WTC11 (cell line): Measurements from ENCODE around the gene BAG3. TPM values are rescaled to one million over a fixed set of nuclear protein-coding genes. Genes with fewer than 3 reads are reported as not detected.

ENCODE experiments used
- ATAC-seq: fragments of 200-7000 bp; cut with Tn5 transposase; 2 replicates; pipeline ENCODE4 v1.10.0; 2021; ENCODE audit warnings: mild to moderate bottlenecking, moderate library complexity
- CTCF ChIA-PET: fragments of 300-600 bp; sonication (Branson Sonifier 250); formaldehyde crosslinking; loops from one replicate; lab custom pipeline; 2021; ENCODE audit warnings: antibody characterized with exemption; lab: Charles Lee
- POLR2A ChIA-PET: fragments of 350-600 bp; sonication (Branson Sonifier 250); formaldehyde crosslinking; loops from one replicate; lab custom pipeline; 2021; ENCODE audit warnings: antibody characterized with exemption; lab: Charles Lee
- DNase-seq: peaks from one replicate; pipeline ENCODE4 v3.0.0; 2021; ENCODE audit warnings: low spot score
- H3K27ac Mint-ChIP-seq: 2 replicates; pipeline ENCODE4 v1.8.0; 2021; ENCODE audit warnings: mixed read lengths
- H3K27me3 Mint-ChIP-seq: 2 replicates; pipeline ENCODE4 v1.8.0; 2021; ENCODE audit warnings: low read depth, mild to moderate bottlenecking, moderate library complexity, mixed read lengths
- H3K36me3 Mint-ChIP-seq: 2 replicates; pipeline ENCODE4 v1.8.0; 2021; ENCODE audit warnings: mixed read lengths
- H3K4me1 Mint-ChIP-seq: 2 replicates; pipeline ENCODE4 v1.8.0; 2022; ENCODE audit warnings: mixed read lengths
- H3K4me3 Mint-ChIP-seq: 2 replicates; pipeline ENCODE4 v1.8.0; 2021; ENCODE audit warnings: mild to moderate bottlenecking, moderate library complexity, mixed read lengths
- H3K9me3 Mint-ChIP-seq: 2 replicates; pipeline ENCODE4 v1.8.0; 2021; ENCODE audit warnings: mixed read lengths
- CREM ChIP-seq: sonication (generic); formaldehyde crosslinking; IDR thresholded peaks from 2 replicates; pipeline ENCODE4 v1.8.1; 2022; ENCODE audit warnings: mild to moderate bottlenecking, missing genetic modification reagents, moderate library complexity
- IRF2 ChIP-seq: sonication (generic); formaldehyde crosslinking; IDR thresholded peaks from 2 replicates; pipeline ENCODE4 v1.8.0; 2022; ENCODE audit warnings: low read depth, missing genetic modification reagents, borderline replicate concordance
- JUN ChIP-seq: sonication (generic); formaldehyde crosslinking; IDR thresholded peaks from 2 replicates; pipeline ENCODE4 v1.8.0; 2023; ENCODE audit warnings: mild to moderate bottlenecking, missing genetic modification reagents
- MAX ChIP-seq: sonication (generic); formaldehyde crosslinking; IDR thresholded peaks from 2 replicates; pipeline ENCODE4 v1.8.0; 2022; ENCODE audit warnings: mild to moderate bottlenecking, missing genetic modification reagents
- MXD4 ChIP-seq: fragments of 250-450 bp; sonication (Bioruptor Pico); IDR thresholded peaks from 2 replicates; pipeline ENCODE4 v1.8.0; 2021; ENCODE audit warnings: mild to moderate bottlenecking, moderate library complexity, borderline replicate concordance
- MYBL2 ChIP-seq: sonication (generic); formaldehyde crosslinking; IDR thresholded peaks from 2 replicates; pipeline ENCODE4 v1.8.1; 2023; ENCODE audit warnings: mild to moderate bottlenecking, moderate library complexity, missing genetic modification reagents
- NR3C1 ChIP-seq: sonication (generic); formaldehyde crosslinking; conservative IDR thresholded peaks from 2 replicates; pipeline ENCODE4 v1.8.1; 2023; ENCODE audit warnings: low read depth, mild to moderate bottlenecking, missing genetic modification reagents
- PRDM15 ChIP-seq: sonication (generic); formaldehyde crosslinking; IDR thresholded peaks from 2 replicates; pipeline ENCODE4 v1.8.0; 2022; ENCODE audit warnings: missing genetic modification reagents
- PRRX2 ChIP-seq: fragments of 250-450 bp; sonication (Bioruptor Pico); IDR thresholded peaks from 2 replicates; pipeline ENCODE4 v1.8.0; 2021; ENCODE audit warnings: mild to moderate bottlenecking
- TCF7 ChIP-seq: sonication (generic); formaldehyde crosslinking; IDR thresholded peaks from 2 replicates; pipeline ENCODE4 v1.8.0; 2022; ENCODE audit warnings: mild to moderate bottlenecking, low read depth, missing genetic modification reagents, moderate library complexity
- ZBTB43 ChIP-seq: sonication (generic); formaldehyde crosslinking; IDR thresholded peaks from 2 replicates; pipeline ENCODE4 v1.8.1; 2023; ENCODE audit warnings: mild to moderate bottlenecking, missing genetic modification reagents
- ZNF138 ChIP-seq: sonication (generic); formaldehyde crosslinking; conservative IDR thresholded peaks from 2 replicates; pipeline ENCODE4 v1.8.1; 2022; ENCODE audit warnings: mild to moderate bottlenecking, moderate library complexity, missing genetic modification reagents
- ZNF232 ChIP-seq: sonication (generic); formaldehyde crosslinking; IDR thresholded peaks from 2 replicates; pipeline ENCODE4 v1.8.0; 2022; ENCODE audit warnings: mild to moderate bottlenecking, missing genetic modification reagents
- ZNF263 ChIP-seq: sonication (generic); formaldehyde crosslinking; IDR thresholded peaks from 2 replicates; pipeline ENCODE4 v1.8.1; 2022; ENCODE audit warnings: low read depth, mild to moderate bottlenecking, moderate library complexity, missing genetic modification reagents
- total RNA-seq: library from RNA; stranded (reverse); gene quantifications from 3 replicates; pipeline ENCODE4 v1.2.3, GENCODE V29; 2021
- TF ChIP-seq, protein P1 (sequence below): sonication (generic); formaldehyde crosslinking; IDR thresholded peaks from 2 replicates; pipeline ENCODE4 v1.8.1; 2023; ENCODE audit warnings: mild to moderate bottlenecking, missing genetic modification reagents, borderline replicate concordance
- TF ChIP-seq, protein P2 (sequence below): sonication (generic); formaldehyde crosslinking; conservative IDR thresholded peaks from 2 replicates; pipeline ENCODE4 v1.8.1; 2023; ENCODE audit warnings: mild to moderate bottlenecking, low read depth, missing genetic modification reagents, moderate library complexity
- TF ChIP-seq, protein P3 (sequence below): sonication (generic); formaldehyde crosslinking; IDR thresholded peaks from 2 replicates; pipeline ENCODE4 v1.8.1; 2023; ENCODE audit warnings: mild to moderate bottlenecking, missing genetic modification reagents

The BAG3 gene
- total RNA-seq, 1 experiment from 2014 or later, result 15.7 TPM

DNA sequence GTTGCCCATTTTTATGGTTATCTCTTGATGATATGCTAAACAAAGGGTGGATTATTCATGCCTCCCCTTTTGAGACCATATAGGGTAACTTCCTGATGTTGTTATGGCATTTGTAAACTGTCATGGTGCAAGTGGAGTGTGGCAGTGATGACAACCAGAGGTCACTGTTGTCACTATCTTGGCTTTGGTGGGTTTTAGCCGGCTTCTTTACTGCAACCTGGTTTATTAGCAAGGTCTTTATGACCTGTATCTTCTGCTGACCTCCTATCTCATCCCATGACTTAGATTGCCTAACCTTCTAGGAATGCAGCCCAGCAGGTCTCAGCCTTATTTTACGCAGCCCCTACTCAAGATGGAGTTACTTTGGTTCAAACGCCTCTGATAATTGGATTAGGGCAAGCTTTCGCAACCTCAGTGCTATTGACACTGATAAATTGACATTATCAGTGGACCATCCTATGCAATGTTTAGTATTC, 36.9 kb downstream of the BAG3 start (continued):
- TF ChIP-seq MAX (CRISPR knock-in tag), result no peak
- TF ChIP-seq ZNF263 (CRISPR knock-in tag), result no peak
- TF ChIP-seq, protein P1, sequence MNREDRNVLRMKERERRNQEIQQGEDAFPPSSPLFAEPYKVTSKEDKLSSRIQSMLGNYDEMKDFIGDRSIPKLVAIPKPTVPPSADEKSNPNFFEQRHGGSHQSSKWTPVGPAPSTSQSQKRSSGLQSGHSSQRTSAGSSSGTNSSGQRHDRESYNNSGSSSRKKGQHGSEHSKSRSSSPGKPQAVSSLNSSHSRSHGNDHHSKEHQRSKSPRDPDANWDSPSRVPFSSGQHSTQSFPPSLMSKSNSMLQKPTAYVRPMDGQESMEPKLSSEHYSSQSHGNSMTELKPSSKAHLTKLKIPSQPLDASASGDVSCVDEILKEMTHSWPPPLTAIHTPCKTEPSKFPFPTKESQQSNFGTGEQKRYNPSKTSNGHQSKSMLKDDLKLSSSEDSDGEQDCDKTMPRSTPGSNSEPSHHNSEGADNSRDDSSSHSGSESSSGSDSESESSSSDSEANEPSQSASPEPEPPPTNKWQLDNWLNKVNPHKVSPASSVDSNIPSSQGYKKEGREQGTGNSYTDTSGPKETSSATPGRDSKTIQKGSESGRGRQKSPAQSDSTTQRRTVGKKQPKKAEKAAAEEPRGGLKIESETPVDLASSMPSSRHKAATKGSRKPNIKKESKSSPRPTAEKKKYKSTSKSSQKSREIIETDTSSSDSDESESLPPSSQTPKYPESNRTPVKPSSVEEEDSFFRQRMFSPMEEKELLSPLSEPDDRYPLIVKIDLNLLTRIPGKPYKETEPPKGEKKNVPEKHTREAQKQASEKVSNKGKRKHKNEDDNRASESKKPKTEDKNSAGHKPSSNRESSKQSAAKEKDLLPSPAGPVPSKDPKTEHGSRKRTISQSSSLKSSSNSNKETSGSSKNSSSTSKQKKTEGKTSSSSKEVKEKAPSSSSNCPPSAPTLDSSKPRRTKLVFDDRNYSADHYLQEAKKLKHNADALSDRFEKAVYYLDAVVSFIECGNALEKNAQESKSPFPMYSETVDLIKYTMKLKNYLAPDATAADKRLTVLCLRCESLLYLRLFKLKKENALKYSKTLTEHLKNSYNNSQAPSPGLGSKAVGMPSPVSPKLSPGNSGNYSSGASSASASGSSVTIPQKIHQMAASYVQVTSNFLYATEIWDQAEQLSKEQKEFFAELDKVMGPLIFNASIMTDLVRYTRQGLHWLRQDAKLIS (CRISPR knock-in tag), result no peak

DNA sequence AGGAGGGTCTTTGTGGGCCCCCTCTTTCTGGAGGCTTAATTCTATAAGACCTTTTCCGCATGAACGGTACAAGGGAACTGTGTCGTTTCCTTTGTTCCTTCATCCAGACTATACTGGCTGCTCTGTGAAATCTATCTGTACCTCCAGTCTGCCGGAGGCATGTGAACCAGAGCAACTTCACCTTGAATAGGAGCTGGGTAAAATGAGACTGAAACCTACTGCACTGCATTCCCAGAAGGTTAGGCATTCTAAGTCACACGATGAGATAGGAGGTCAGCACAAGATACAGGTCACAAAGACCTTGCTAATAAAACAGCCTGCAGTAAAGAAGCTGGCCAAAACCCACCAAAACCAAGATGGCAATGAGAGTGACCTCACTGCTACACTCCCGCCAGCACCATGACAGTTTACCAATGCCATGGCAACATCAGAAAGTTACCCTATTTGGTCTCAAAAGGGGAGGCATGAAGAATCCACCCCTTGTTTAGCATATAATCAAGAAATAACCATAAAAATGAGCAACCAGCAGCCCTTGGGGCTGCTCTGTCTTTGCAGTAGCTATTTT, 37.9 kb downstream of the BAG3 start:
- ATAC-seq (no peak), DNase-seq (no peak)

More for the DNA sequence above, 37.9 kb downstream of the BAG3 start:
- Mint-ChIP-seq H3K27ac (peak overlapping the region; percentile 100), H3K36me3 (no peaks in the 10 kb centered on the region), H3K4me3 (peak overlapping the region; percentile 82; the same call in 1 of the 2 replicates), H3K4me1 (peaks cover 28% of the 10 kb centered on the region), H3K27me3 (no peaks in the 10 kb centered on the region), H3K9me3 (0 out of 2 replicates have a peak, but pooled peaks cover 3% of the 10 kb centered on the region)
- POLR2A ChIA-PET, result interaction anchor here (0.9 to 1.5 kb wide), 2 partner anchors 18 to 37 kb away, joined by 3 to 6 read pairs; partner anchors contain the start of gene INPP5F
- TF ChIP-seq JUN (CRISPR knock-in tag) (no peak), ZBTB43 (CRISPR knock-in tag) (no peak), TCF7 (CRISPR knock-in tag) (no peak), ZNF263 (CRISPR knock-in tag) (no peak), NR3C1 (no peak), MXD4 (CRISPR knock-in tag) (no peak), PRRX2 (CRISPR knock-in tag) (no peak), IRF2 (no peak), ZNF232 (CRISPR knock-in tag) (no peak), PRDM15 (CRISPR knock-in tag) (no peak), ZNF138 (no peak), MYBL2 (CRISPR knock-in tag) (no peak), CREM (no peak)
- TF ChIP-seq, protein P2, sequence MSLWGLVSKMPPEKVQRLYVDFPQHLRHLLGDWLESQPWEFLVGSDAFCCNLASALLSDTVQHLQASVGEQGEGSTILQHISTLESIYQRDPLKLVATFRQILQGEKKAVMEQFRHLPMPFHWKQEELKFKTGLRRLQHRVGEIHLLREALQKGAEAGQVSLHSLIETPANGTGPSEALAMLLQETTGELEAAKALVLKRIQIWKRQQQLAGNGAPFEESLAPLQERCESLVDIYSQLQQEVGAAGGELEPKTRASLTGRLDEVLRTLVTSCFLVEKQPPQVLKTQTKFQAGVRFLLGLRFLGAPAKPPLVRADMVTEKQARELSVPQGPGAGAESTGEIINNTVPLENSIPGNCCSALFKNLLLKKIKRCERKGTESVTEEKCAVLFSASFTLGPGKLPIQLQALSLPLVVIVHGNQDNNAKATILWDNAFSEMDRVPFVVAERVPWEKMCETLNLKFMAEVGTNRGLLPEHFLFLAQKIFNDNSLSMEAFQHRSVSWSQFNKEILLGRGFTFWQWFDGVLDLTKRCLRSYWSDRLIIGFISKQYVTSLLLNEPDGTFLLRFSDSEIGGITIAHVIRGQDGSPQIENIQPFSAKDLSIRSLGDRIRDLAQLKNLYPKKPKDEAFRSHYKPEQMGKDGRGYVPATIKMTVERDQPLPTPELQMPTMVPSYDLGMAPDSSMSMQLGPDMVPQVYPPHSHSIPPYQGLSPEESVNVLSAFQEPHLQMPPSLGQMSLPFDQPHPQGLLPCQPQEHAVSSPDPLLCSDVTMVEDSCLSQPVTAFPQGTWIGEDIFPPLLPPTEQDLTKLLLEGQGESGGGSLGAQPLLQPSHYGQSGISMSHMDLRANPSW (CRISPR knock-in tag), result no peak
- TF ChIP-seq, protein P3, sequence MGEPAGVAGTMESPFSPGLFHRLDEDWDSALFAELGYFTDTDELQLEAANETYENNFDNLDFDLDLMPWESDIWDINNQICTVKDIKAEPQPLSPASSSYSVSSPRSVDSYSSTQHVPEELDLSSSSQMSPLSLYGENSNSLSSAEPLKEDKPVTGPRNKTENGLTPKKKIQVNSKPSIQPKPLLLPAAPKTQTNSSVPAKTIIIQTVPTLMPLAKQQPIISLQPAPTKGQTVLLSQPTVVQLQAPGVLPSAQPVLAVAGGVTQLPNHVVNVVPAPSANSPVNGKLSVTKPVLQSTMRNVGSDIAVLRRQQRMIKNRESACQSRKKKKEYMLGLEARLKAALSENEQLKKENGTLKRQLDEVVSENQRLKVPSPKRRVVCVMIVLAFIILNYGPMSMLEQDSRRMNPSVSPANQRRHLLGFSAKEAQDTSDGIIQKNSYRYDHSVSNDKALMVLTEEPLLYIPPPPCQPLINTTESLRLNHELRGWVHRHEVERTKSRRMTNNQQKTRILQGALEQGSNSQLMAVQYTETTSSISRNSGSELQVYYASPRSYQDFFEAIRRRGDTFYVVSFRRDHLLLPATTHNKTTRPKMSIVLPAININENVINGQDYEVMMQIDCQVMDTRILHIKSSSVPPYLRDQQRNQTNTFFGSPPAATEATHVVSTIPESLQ (CRISPR knock-in tag), result no peak
- CTCF ChIA-PET, result interaction anchor here (0.6 to 4.3 kb wide), 2 partner anchors 37 to 1582 kb away, joined by 3 to 59 read pairs; partner anchors contain the start of gene INPP5F
